GM23248 (cell line): Measurements from ENCODE around the gene RHNO1.

ENCODE experiments used
- EZH2 ChIP-seq: fragments of 200-600 bp; sonication (generic); IDR thresholded peaks from 2 replicates; pipeline ENCODE4 v1.6.1; 2018; ENCODE audit warnings: antibody characterized with exemption, mild to moderate bottlenecking; ENCODE audit not compliant: insufficient read depth, poor library complexity, severe bottlenecking
- EZH2phosphoT487 ChIP-seq: fragments of 200-600 bp; sonication (generic); IDR thresholded peaks from 2 replicates; pipeline ENCODE4 v1.6.1; 2018; ENCODE audit warnings: antibody characterized with exemption, moderate library complexity, mild to moderate bottlenecking, low read depth; ENCODE audit not compliant: insufficient read depth

- no peak for TF ChIP-seq EZH2
- no peak for TF ChIP-seq EZH2phosphoT487
Observed at GRCh38 chr12:2924019-2924418, 47.0 kb downstream of the RHNO1 start.
